Sigmoid colon (tissue), 7 donors: ENCODE measurements around the gene JMJD6. TPM values are rescaled to one million over a fixed set of nuclear protein-coding genes. Genes with fewer than 3 reads are reported as not detected.
A peak's percentile ranks its signal among the peaks of the same experiment; 100 is the strongest.

Source experiments
- DNase-seq: peaks from one replicate; pipeline ENCODE4 v3.0.0-alpha.2; 2019
- H3K27ac ChIP-seq, 4 donors: fragments of 200-600 bp; sonication (generic); one replicate each; pipeline ENCODE4 v1.5.1; 2016 to 2019; ENCODE audit warnings: mild to moderate bottlenecking in 1 of 4
- H3K27me3 ChIP-seq, 3 donors: fragments of 200-600 bp; sonication (generic); one replicate each; pipeline ENCODE4 v1.5.1; 2019; ENCODE audit warnings: mild to moderate bottlenecking in 1 of 3
- H3K36me3 ChIP-seq, 4 donors: fragments of 200-600 bp; sonication (generic); one replicate each; pipeline ENCODE4 v1.5.1; 2016 to 2019
- H3K4me1 ChIP-seq, 4 donors: fragments of 200-600 bp; sonication (generic); one replicate each; pipeline ENCODE4 v1.5.1; 2017 to 2019
- H3K4me3 ChIP-seq, 4 donors: fragments of 200-600 bp; sonication (generic); one replicate each; pipeline ENCODE4 v1.5.1; 2017 to 2019; ENCODE audit warnings: mild to moderate bottlenecking in 2 of 4, moderate library complexity in 1 of 4
- H3K9me3 ChIP-seq, 4 donors: fragments of 200-600 bp in 3 of 4; sonication (generic) in 3 of 4; one replicate each; pipeline versions ENCODE4 v1.5.1 to v1.6.1; 2013 to 2019
- EP300 ChIP-seq, 4 donors: sonication (generic); formaldehyde crosslinking; IDR thresholded peaks; one replicate each; pipeline ENCODE4 v1.6.1; 2017; ENCODE audit warnings: antibody characterized with exemption in 4 of 4
- POLR2A ChIP-seq, 2 donors: fragments of 450-650 bp; IDR thresholded peaks; one replicate each; pipeline ENCODE4 v1.6.1; 2016; ENCODE audit warnings: antibody characterized with exemption in 2 of 2, mild to moderate bottlenecking in 2 of 2, moderate library complexity in 2 of 2
- POLR2AphosphoS5 ChIP-seq, 4 donors: sonication (generic); formaldehyde crosslinking; IDR thresholded peaks; one replicate each; pipeline ENCODE4 v1.6.1; 2017; ENCODE audit warnings: antibody characterized with exemption in 4 of 4
- WGBS, 2 donors: extraction: QIAGEN DNeasy Blood & Tissue Kit; methylation state at CpG; one replicate each; pipeline ENCODE4 v1.1.7; 2013; 5-methylcytosine and 5-hydroxymethylcytosine counted together
- intact Hi-C: fragments of 100-400 bp; cut with DNase I; formaldehyde crosslinking; loops from one replicate; pipeline ENCODE4 v1.15.1; 2023
- polyA plus RNA-seq, 3 donors: library from polyadenylated mRNA; stranded (reverse); fragments of 200-250 nt; gene quantifications; one replicate each; pipeline ENCODE4 v1.2.3, GENCODE V29; 2013
- total RNA-seq, 4 donors: library from RNA; depleted of rRNA; stranded (reverse); fragments of >200 nt; gene quantifications; one replicate each; pipeline ENCODE4 v1.1.0, GENCODE V29; 2016
- TF ChIP-seq, protein P1 (sequence below), 4 experiments: fragments of 450-650 bp in 3 of 4; fragments of 200-600 bp in 1 of 4; IDR thresholded peaks; one replicate each; pipeline ENCODE4 v1.5.1; 2016 to 2019; ENCODE audit warnings: antibody characterized with exemption in 4 of 4, mild to moderate bottlenecking in 3 of 4, moderate library complexity in 2 of 4
- donor health status: healthy with polysubstance abuse.
- donor health status: Bipolar disorder and iron deficiency.
- donor health status: healthy.

JMJD6 gene
- total and polyA plus RNA-seq, 7 donors, result 21.3 to 37.3 (median 24.8) TPM

- TF ChIP-seq POLR2A (IDR thresholded peaks at IDR 0.05) (no peak), POLR2AphosphoS5 (IDR thresholded peaks at IDR 0.05) (peak in 2 of 4 donors; percentile 12 to 13), EP300 (IDR thresholded peaks at IDR 0.05) (no peak)
- no peaks in the 10 kb centered on the region for H3K9me3 ChIP-seq
- peaks cover 0 to 92% (median 88%) of the 10 kb centered on the region in 4 donors for H3K4me1 ChIP-seq
- H3K27ac ChIP-seq, result peak overlapping the region; percentile 88 to 98 (median 95)
- peak overlapping the region in 2 of 4 donors; percentile 6 to 7 for H3K4me3 ChIP-seq
- H3K36me3 ChIP-seq, result no peaks in the 10 kb centered on the region
- no peak for DNase-seq
- WGBS, 2 donors, result 74 to 76% methylated on average over 17 of the region's 17 CpGs
- no peaks in the 10 kb centered on the region for H3K27me3 ChIP-seq
- intact Hi-C loops, result no loop called here
These were observed 28.5 kb downstream of the JMJD6 start for GRCh38 chr17:76697702-76698465.

- Histone ChIP-seq H3K4me3 (peak overlapping the region in 2 of 4 donors; percentile 6 to 7), H3K9me3 (no peaks in the 10 kb centered on the region), H3K27me3 (no peaks in the 10 kb centered on the region), H3K36me3 (no peaks in the 10 kb centered on the region), H3K27ac (peak overlapping the region; percentile 88 to 98 (median 95)), H3K4me1 (peaks cover 0 to 92% (median 82%) of the 10 kb centered on the region in 4 donors)
- TF ChIP-seq POLR2A (IDR thresholded peaks at IDR 0.05), result no peak
- TF ChIP-seq POLR2AphosphoS5 (IDR thresholded peaks at IDR 0.05), result peak in 1 of 4 donors; percentile 12
- no peak for TF ChIP-seq EP300 (IDR thresholded peaks at IDR 0.05)
- TF ChIP-seq, protein P1, sequence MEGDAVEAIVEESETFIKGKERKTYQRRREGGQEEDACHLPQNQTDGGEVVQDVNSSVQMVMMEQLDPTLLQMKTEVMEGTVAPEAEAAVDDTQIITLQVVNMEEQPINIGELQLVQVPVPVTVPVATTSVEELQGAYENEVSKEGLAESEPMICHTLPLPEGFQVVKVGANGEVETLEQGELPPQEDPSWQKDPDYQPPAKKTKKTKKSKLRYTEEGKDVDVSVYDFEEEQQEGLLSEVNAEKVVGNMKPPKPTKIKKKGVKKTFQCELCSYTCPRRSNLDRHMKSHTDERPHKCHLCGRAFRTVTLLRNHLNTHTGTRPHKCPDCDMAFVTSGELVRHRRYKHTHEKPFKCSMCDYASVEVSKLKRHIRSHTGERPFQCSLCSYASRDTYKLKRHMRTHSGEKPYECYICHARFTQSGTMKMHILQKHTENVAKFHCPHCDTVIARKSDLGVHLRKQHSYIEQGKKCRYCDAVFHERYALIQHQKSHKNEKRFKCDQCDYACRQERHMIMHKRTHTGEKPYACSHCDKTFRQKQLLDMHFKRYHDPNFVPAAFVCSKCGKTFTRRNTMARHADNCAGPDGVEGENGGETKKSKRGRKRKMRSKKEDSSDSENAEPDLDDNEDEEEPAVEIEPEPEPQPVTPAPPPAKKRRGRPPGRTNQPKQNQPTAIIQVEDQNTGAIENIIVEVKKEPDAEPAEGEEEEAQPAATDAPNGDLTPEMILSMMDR (IDR thresholded peaks at IDR 0.05), result no peak
- WGBS, 2 donors, result 75 to 84% methylated on average over 25 of the region's 25 CpGs
- intact Hi-C loops, result no loop called here
- no peak for DNase-seq
These were observed 29.4 kb downstream of the JMJD6 start for GRCh38 chr17:76696763-76697701.

DNA sequence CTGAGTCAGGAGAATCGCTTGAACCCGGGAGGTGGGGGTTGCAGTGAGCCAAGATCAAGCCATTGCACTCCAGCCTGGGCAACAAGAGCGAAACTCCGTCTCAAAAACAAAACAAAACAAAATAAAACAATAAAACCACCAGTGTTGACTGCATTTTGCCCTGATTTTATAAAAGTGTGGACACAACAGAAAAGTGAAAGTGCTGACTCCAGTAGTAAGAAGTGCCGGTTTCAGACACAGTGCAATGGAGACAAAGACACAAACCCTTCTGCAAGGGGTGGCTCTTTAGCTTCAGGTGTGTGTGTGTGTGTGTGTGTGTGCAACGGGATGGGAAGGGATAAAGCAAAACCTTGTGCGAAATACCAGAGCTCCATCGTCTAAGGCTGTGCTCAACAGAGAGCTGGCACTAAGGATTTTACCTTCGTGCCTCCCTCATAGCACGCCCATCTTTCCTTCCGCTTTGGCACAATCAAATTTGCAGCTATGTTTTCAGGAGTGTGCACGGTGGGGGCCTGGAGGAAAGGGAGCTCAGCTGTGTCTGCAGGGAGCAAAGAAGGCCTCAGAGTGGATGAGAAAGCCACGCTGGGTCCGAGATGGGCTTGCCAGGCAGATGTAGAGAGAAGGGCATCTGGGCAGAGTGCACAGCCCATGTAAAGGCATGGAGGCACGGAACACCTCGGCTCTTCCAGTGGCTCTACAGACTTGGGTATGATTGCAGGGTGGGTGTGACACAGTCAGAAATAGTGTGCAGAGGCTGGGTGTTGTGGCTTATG is 31.2 kb downstream of the JMJD6 start:
- 65 to 78% methylated on average over 16 of the region's 16 CpGs for WGBS, 2 donors
- intact Hi-C loops, result no loop called here
- Histone ChIP-seq H3K4me1 (peaks cover 0 to 92% (median 81%) of the 10 kb centered on the region in 4 donors), H3K36me3 (no peaks in the 10 kb centered on the region), H3K4me3 (no peak overlapping the region), H3K27ac (peak overlapping the region; percentile 88 to 98 (median 95)), H3K27me3 (no peaks in the 10 kb centered on the region), H3K9me3 (no peaks in the 10 kb centered on the region)
- TF ChIP-seq POLR2A (IDR thresholded peaks at IDR 0.05), result no peak
- TF ChIP-seq, protein P1 (IDR thresholded peaks at IDR 0.05), result no peak
- TF ChIP-seq POLR2AphosphoS5 (IDR thresholded peaks at IDR 0.05), result no peak
- no peak for TF ChIP-seq EP300 (IDR thresholded peaks at IDR 0.05)
- no peak for DNase-seq

DNA sequence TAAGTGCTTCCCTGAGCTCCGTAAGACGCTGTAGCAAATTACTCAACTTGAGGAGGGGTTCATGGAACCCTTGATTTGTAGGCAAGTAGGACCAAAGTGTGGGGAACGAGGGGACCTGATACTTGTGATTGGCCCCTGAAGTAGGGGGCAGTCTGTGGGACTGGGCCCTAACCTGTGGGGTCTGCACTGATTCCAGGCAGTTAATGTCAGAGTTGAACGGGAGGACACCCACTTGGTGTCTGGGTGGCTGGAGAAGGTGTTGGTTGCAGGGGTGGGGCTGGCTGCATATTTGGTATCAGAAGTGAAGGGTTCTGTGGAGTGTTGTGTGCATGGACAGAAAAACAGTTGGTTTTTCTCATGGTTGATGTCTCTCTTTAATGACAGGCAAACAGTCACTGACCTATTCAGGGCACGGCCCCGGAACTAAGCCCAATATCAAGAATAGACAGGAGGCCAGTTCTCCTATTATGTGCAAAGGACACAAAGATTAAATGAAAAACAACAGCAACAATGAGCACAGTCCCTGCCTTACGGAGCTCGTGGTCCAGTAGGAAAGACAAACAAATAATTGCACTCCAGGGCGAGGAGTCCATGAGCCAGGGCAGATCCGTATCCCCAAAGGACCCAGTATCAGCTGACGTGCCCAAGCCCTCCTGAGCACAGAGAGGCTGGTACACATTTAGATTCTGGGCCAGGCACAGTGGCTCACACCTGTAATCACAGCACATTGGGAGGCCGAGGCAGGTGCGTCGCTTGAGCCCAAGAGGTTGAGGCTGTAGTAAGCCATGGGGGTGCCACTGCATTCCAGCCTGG is 34.8 kb downstream of the JMJD6 start:
- Histone ChIP-seq H3K4me1 (peaks cover 2 to 93% (median 81%) of the 10 kb centered on the region in 4 donors), H3K9me3 (no peaks in the 10 kb centered on the region), H3K27me3 (no peaks in the 10 kb centered on the region), H3K27ac (peak overlapping the region; percentile 48 to 98 (median 72)), H3K4me3 (no peak overlapping the region), H3K36me3 (no peaks in the 10 kb centered on the region)
- no peak for TF ChIP-seq POLR2A (IDR thresholded peaks at IDR 0.05)
- TF ChIP-seq EP300 (IDR thresholded peaks at IDR 0.05), result no peak
- TF ChIP-seq POLR2AphosphoS5 (IDR thresholded peaks at IDR 0.05), result no peak
- TF ChIP-seq, protein P1 (IDR thresholded peaks at IDR 0.05), result no peak
- no peak for DNase-seq
- 85 to 90% methylated on average over 14 of the region's 14 CpGs for WGBS, 2 donors
- intact Hi-C loops, result no loop called here
